ENCODE data around the gene CACTIN. TPM values are rescaled to one million over a fixed set of nuclear protein-coding genes. Genes with fewer than 3 reads are reported as not detected.

The CACTIN gene
- polyA plus RNA-seq, 1 donor (not counting 4 experiments of a cell fraction or from before 2014, with no cell fraction given): 10.8 TPM

- no peaks in the 10 kb centered on the region for H3K27me3 ChIP-seq (ENCODE audit: control insufficient read depth, extremely low read depth, insufficient read depth, low read length)
- no peaks in the 10 kb centered on the region for H4K20me1 ChIP-seq (ENCODE audit: control insufficient read depth, extremely low read depth, insufficient read depth, low read length)
- no peak for FAIRE-seq
- no peak overlapping the region for H3K27ac ChIP-seq (ENCODE audit: control insufficient read depth, insufficient read depth, low read length)
- H3K4me1 ChIP-seq (ENCODE audit: control insufficient read depth, extremely low read depth, insufficient read depth, low read length): no peaks in the 10 kb centered on the region
- peaks cover 7 to 19% of the 10 kb centered on the region in 2 experiments for H3K36me3 ChIP-seq (ENCODE audit: control insufficient read depth in 2 of 2, extremely low read depth in 1 of 2, insufficient read depth in 2 of 2, low read length in 2 of 2)
- no peak for DNase-seq (ENCODE audit: low read depth, low spot score)
- H3K4me2 ChIP-seq (ENCODE audit: control insufficient read depth, extremely low read depth, insufficient read depth, low read depth, low read length): no peak overlapping the region
- no peak overlapping the region for H3K9ac ChIP-seq (ENCODE audit: control insufficient read depth, extremely low read depth, insufficient read depth, low read length)
- H3K4me3 ChIP-seq (ENCODE audit: control insufficient read depth in 2 of 3, extremely low read depth in 1 of 3, insufficient read depth in 2 of 3, low read depth in 1 of 3, low read length in 3 of 3): no peak overlapping the region
- dilution Hi-C loops (cut with MboI; ENCODE audit: extremely low pct_ligation_motif_present, low sequenced_read_pairs): no loop called here
- TF ChIP-seq EZH2 (IDR thresholded peaks at IDR 0.05; ENCODE audit: low read length): no peak
- no peaks in the 10 kb centered on the region for H3K9me1 ChIP-seq (ENCODE audit: control insufficient read depth, extremely low read depth, insufficient read depth, low read length)
- no peak overlapping the region for H2AFZ ChIP-seq (ENCODE audit: control insufficient read depth, low read length)
- H3K79me2 ChIP-seq (ENCODE audit: control insufficient read depth, insufficient read depth, low read length): no peaks in the 10 kb centered on the region
- H3K9me3 ChIP-seq (ENCODE audit: control insufficient read depth, low read depth, low read length): no peaks in the 10 kb centered on the region
These were observed 9.1 kb downstream of the CACTIN start for GRCh38 chr19:3617463-3617862.

DNA sequence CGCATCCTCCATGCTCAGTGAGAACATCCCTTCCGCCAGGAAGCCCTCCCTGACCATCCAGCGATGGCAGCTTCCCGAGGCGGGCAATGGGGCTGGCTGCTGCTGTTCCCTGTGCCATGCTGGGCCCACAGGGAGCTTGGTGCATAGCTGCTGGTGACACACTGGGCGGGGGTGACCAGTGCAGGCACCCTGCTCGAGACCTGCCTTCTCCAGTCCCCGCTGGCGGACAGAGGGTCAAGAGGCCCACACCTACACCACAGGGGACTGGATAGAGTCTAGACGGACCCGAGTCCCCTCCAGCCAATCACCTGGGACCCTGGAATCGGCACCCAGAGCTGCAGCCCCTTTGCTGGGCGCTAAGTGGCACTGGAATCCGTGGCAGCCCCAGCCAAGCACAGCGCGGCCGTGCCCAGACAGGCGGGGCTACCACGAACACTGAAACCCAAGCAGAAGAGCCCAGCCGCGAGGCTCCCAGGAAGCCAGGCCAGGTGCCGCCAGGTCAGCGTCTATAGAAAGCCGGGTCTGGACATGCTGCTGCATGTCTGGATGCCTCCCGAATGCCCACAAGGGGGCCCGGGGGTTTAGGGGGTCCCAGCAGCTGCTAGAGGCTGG, 11.0 kb downstream of the CACTIN start:
- Histone ChIP-seq H3K4me1 (ENCODE audit: control insufficient read depth, extremely low read depth, insufficient read depth, low read length) (no peaks in the 10 kb centered on the region), H3K9ac (ENCODE audit: control insufficient read depth, extremely low read depth, insufficient read depth, low read length) (no peak overlapping the region), H3K36me3 (ENCODE audit: control insufficient read depth in 2 of 2, extremely low read depth in 1 of 2, insufficient read depth in 2 of 2, low read length in 2 of 2) (peaks cover 9 to 15% of the 10 kb centered on the region in 2 experiments), H3K27ac (ENCODE audit: control insufficient read depth, insufficient read depth, low read length) (no peak overlapping the region), H3K4me3 (ENCODE audit: control insufficient read depth in 2 of 3, extremely low read depth in 1 of 3, insufficient read depth in 2 of 3, low read depth in 1 of 3, low read length in 3 of 3) (no peak overlapping the region), H3K79me2 (ENCODE audit: control insufficient read depth, insufficient read depth, low read length) (no peaks in the 10 kb centered on the region), H3K27me3 (ENCODE audit: control insufficient read depth, extremely low read depth, insufficient read depth, low read length) (no peaks in the 10 kb centered on the region), H4K20me1 (ENCODE audit: control insufficient read depth, extremely low read depth, insufficient read depth, low read length) (no peaks in the 10 kb centered on the region), H3K9me3 (ENCODE audit: control insufficient read depth, low read depth, low read length) (no peaks in the 10 kb centered on the region), H3K4me2 (ENCODE audit: control insufficient read depth, extremely low read depth, insufficient read depth, low read depth, low read length) (no peak overlapping the region), H2AFZ (ENCODE audit: control insufficient read depth, low read length) (no peak overlapping the region), H3K9me1 (ENCODE audit: control insufficient read depth, extremely low read depth, insufficient read depth, low read length) (no peaks in the 10 kb centered on the region)
- dilution Hi-C loops (cut with MboI; ENCODE audit: extremely low pct_ligation_motif_present, low sequenced_read_pairs): no loop called here
- no peak for TF ChIP-seq EZH2 (IDR thresholded peaks at IDR 0.05; ENCODE audit: low read length)
- TF ChIP-seq, protein P1, sequence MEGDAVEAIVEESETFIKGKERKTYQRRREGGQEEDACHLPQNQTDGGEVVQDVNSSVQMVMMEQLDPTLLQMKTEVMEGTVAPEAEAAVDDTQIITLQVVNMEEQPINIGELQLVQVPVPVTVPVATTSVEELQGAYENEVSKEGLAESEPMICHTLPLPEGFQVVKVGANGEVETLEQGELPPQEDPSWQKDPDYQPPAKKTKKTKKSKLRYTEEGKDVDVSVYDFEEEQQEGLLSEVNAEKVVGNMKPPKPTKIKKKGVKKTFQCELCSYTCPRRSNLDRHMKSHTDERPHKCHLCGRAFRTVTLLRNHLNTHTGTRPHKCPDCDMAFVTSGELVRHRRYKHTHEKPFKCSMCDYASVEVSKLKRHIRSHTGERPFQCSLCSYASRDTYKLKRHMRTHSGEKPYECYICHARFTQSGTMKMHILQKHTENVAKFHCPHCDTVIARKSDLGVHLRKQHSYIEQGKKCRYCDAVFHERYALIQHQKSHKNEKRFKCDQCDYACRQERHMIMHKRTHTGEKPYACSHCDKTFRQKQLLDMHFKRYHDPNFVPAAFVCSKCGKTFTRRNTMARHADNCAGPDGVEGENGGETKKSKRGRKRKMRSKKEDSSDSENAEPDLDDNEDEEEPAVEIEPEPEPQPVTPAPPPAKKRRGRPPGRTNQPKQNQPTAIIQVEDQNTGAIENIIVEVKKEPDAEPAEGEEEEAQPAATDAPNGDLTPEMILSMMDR (optimal IDR thresholded peaks at IDR 0.05 in 1 of 3, IDR thresholded peaks at IDR 0.05 in 1 of 3, conservative IDR thresholded peaks at IDR 0.05 in 1 of 3; ENCODE audit: extremely low read depth in 1 of 3, insufficient read depth in 2 of 3, low read length in 3 of 3): no peak
- FAIRE-seq (no peak), DNase-seq (ENCODE audit: low read depth, low spot score) (no peak)
